Measurements from ENCODE around the gene AMN.

DNA sequence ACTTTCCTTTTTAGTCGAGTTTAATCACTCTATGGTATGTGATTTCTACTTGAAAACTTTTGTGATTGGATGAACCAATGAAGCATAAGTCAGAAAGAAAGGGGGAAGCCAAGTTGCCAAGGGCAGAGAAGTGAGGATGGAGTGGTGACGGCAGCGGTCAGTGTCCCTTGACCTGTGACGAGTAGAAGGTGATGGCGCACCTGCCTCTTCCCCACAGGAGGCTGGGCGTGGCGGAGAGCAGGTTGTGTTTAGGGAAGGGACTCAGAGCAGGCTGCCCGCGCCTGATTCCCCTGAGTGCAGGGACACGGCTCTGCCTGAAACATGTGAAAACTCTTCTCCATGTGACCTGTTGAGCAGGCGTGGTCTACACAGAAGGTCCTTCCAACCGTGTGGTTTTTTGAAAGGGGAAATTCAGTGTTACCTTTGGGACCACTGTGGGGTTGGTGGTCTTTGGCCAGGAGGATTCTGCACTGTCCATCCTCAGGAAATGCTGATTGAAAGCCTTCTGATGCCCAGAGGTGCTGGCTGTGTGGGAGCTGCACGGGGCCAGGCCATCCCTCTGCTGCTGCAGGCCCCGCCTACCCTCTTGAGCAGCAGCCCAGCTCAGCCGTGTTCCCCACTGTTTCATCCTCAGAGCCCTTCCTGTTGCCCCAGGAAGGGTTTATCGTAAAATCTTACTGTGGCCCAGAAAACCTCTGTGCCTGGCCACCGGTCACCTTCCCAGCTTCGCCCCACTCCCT lies 23.5 kb upstream of the AMN start:
- no peak for TF ChIP-seq EZH2 (IDR thresholded peaks at IDR 0.05; ENCODE audit: borderline replicate concordance, insufficient read depth, low read depth, low read length, poor library complexity, severe bottlenecking)
- TF ChIP-seq, protein P1, sequence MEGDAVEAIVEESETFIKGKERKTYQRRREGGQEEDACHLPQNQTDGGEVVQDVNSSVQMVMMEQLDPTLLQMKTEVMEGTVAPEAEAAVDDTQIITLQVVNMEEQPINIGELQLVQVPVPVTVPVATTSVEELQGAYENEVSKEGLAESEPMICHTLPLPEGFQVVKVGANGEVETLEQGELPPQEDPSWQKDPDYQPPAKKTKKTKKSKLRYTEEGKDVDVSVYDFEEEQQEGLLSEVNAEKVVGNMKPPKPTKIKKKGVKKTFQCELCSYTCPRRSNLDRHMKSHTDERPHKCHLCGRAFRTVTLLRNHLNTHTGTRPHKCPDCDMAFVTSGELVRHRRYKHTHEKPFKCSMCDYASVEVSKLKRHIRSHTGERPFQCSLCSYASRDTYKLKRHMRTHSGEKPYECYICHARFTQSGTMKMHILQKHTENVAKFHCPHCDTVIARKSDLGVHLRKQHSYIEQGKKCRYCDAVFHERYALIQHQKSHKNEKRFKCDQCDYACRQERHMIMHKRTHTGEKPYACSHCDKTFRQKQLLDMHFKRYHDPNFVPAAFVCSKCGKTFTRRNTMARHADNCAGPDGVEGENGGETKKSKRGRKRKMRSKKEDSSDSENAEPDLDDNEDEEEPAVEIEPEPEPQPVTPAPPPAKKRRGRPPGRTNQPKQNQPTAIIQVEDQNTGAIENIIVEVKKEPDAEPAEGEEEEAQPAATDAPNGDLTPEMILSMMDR (IDR thresholded peaks at IDR 0.05), result no peak
